Progenitor cell of endocrine pancreas (in vitro differentiated cells): ENCODE data around the gene ATP6V0D1. TPM values are rescaled to one million over a fixed set of nuclear protein-coding genes. Genes with fewer than 3 reads are reported as not detected.
A peak's percentile ranks its signal among the peaks of the same experiment; 100 is the strongest.

Source experiments
- DNase-seq: peaks from one replicate; pipeline ENCODE4 v3.0.0; 2021; ENCODE audit warnings: low spot score; ENCODE audit not compliant: unreplicated experiment
- H3K27ac Mint-ChIP-seq: 2 replicates; pipeline ENCODE4 v1.8.0; 2021; ENCODE audit warnings: mild to moderate bottlenecking, moderate library complexity, mixed read lengths
- H3K27me3 Mint-ChIP-seq: 2 replicates; pipeline ENCODE4 v1.8.0; 2021; ENCODE audit warnings: mixed read lengths
- H3K36me3 Mint-ChIP-seq: 2 replicates; pipeline ENCODE4 v1.8.0; 2022; ENCODE audit warnings: mixed read lengths; ENCODE audit not compliant: insufficient read depth
- H3K4me1 Mint-ChIP-seq: 2 replicates; pipeline ENCODE4 v1.8.0; 2021; ENCODE audit warnings: low read depth, mixed read lengths
- H3K4me3 Mint-ChIP-seq: 2 replicates; pipeline ENCODE4 v1.8.0; 2021; ENCODE audit warnings: low read depth, mild to moderate bottlenecking, moderate library complexity, mixed read lengths
- H3K9me3 Mint-ChIP-seq: 2 replicates; pipeline ENCODE4 v1.8.0; 2021; ENCODE audit warnings: low read depth, mixed read lengths
- CTCF ChIP-seq: fragments of 200-600 bp; sonication (generic); IDR thresholded peaks from one replicate; pipeline ENCODE4 v1.5.0; 2021; ENCODE audit warnings: antibody characterized with exemption, mild to moderate bottlenecking; ENCODE audit not compliant: unreplicated experiment
- total RNA-seq: library from RNA; stranded (reverse); gene quantifications from 2 replicates; pipeline ENCODE4 v1.2.1, GENCODE V29; 2021

The ATP6V0D1 gene
- total RNA-seq, 1 donor from 2014 or later, result 65.3 TPM

- no peak for TF ChIP-seq CTCF
- Mint-ChIP-seq H3K4me1 (no peaks in the 10 kb centered on the region), H3K4me3 (no peak overlapping the region), H3K27ac (no peak overlapping the region), H3K9me3 (no peaks in the 10 kb centered on the region), H3K27me3 (no peaks in the 10 kb centered on the region), H3K36me3 (peaks cover 1% of the 10 kb centered on the region)
- no peak for DNase-seq
Measured at GRCh38 chr16:67442581-67443255, 38.2 kb downstream of the ATP6V0D1 start.

- Mint-ChIP-seq H3K4me3 (no peak overlapping the region), H3K4me1 (no peaks in the 10 kb centered on the region), H3K36me3 (peaks cover 2% of the 10 kb centered on the region), H3K9me3 (no peaks in the 10 kb centered on the region), H3K27me3 (no peaks in the 10 kb centered on the region), H3K27ac (peak overlapping the region; percentile 69)
- no peak for TF ChIP-seq CTCF
- no peak for DNase-seq
Measured at GRCh38 chr16:67441907-67442306, 39.0 kb downstream of the ATP6V0D1 start.

- H3K4me1 Mint-ChIP-seq, result no peaks in the 10 kb centered on the region
- peaks cover 3% of the 10 kb centered on the region for H3K36me3 Mint-ChIP-seq
- TF ChIP-seq CTCF, result no peak
- no peak overlapping the region for H3K4me3 Mint-ChIP-seq
- H3K27me3 Mint-ChIP-seq, result no peaks in the 10 kb centered on the region
- peak overlapping the region; percentile 69 for H3K27ac Mint-ChIP-seq
- no peak for DNase-seq
- no peaks in the 10 kb centered on the region for H3K9me3 Mint-ChIP-seq
Measured at GRCh38 chr16:67441271-67441753, 39.6 kb downstream of the ATP6V0D1 start.

- Mint-ChIP-seq H3K4me1 (peaks cover 4% of the 10 kb centered on the region), H3K9me3 (no peaks in the 10 kb centered on the region), H3K36me3 (peaks cover 3% of the 10 kb centered on the region), H3K27ac (no peak overlapping the region), H3K4me3 (no peak overlapping the region), H3K27me3 (no peaks in the 10 kb centered on the region)
- TF ChIP-seq CTCF, result no peak
- no peak for DNase-seq
Measured at GRCh38 chr16:67438824-67439393, 42.0 kb downstream of the ATP6V0D1 start.

- no peaks in the 10 kb centered on the region for H3K9me3 Mint-ChIP-seq
- H3K4me1 Mint-ChIP-seq, result peaks cover 6% of the 10 kb centered on the region
- peaks cover 3% of the 10 kb centered on the region for H3K36me3 Mint-ChIP-seq
Measured at GRCh38 chr16:67438098-67438791, 42.7 kb downstream of the ATP6V0D1 start.

More at GRCh38 chr16:67438098-67438791, 42.7 kb downstream of the ATP6V0D1 start:
- DNase-seq, result no peak
- Mint-ChIP-seq H3K4me3 (no peak overlapping the region), H3K27me3 (no peaks in the 10 kb centered on the region), H3K27ac (no peak overlapping the region)
- no peak for TF ChIP-seq CTCF
